Vagina (tissue), 2 donors: ENCODE measurements around the gene TXNL4A. TPM values are rescaled to one million over a fixed set of nuclear protein-coding genes. Genes with fewer than 3 reads are reported as not detected.

Experiments used
- DNase-seq, 2 donors: peaks; one replicate each; pipeline ENCODE4 v3.0.0-alpha.2; 2017; ENCODE audit errors: extremely low spot score in 2 of 2
- H3K27ac ChIP-seq: fragments of 200-600 bp; sonication (generic); one replicate; pipeline ENCODE4 v1.5.1; 2019
- H3K27me3 ChIP-seq: fragments of 200-600 bp; sonication (generic); one replicate; pipeline ENCODE4 v1.5.1; 2019
- H3K36me3 ChIP-seq, 2 donors: fragments of 200-600 bp; sonication (generic); one replicate each; pipeline ENCODE4 v1.5.1; 2017 to 2019
- H3K4me1 ChIP-seq: fragments of 200-600 bp; sonication (generic); one replicate; pipeline ENCODE4 v1.5.1; 2019
- H3K4me3 ChIP-seq, 2 donors: fragments of 200-600 bp; sonication (generic); 1 replicate in 1 of 2; 2 replicates in 1 of 2; pipeline ENCODE4 v1.5.1; 2016 to 2019
- H3K9me3 ChIP-seq: fragments of 200-600 bp; sonication (generic); one replicate; pipeline ENCODE4 v1.5.1; 2019
- CTCF ChIP-seq, 3 experiments: fragments of 450-650 bp in 2 of 3; fragments of 200-600 bp in 1 of 3; sonication (generic) in 1 of 3; IDR thresholded peaks; one replicate each; pipeline ENCODE4 v1.5.1; 2017 to 2019; ENCODE audit warnings: antibody characterized with exemption in 3 of 3, mild to moderate bottlenecking in 2 of 3, moderate library complexity in 2 of 3
- POLR2A ChIP-seq, 2 donors: fragments of 450-650 bp; IDR thresholded peaks; one replicate each; pipeline ENCODE4 v1.6.1; 2017; ENCODE audit warnings: antibody characterized with exemption in 2 of 2, mild to moderate bottlenecking in 2 of 2, moderate library complexity in 2 of 2
- POLR2AphosphoS5 ChIP-seq, 2 donors: sonication (generic); formaldehyde crosslinking; IDR thresholded peaks; one replicate each; pipeline ENCODE4 v1.9.0; 2017; ENCODE audit warnings: antibody characterized with exemption in 2 of 2, mild to moderate bottlenecking in 2 of 2, low read depth in 1 of 2; ENCODE audit not compliant: insufficient read depth in 1 of 2
- intact Hi-C: fragments of 100-400 bp; cut with DNase I; formaldehyde crosslinking; loops from one replicate; pipeline ENCODE4 v1.15.1; 2023
- total RNA-seq: library from RNA; depleted of rRNA; stranded (reverse); fragments of >200 nt; gene quantifications from one replicate; pipeline ENCODE4 v1.2.3, GENCODE V29; 2016

Gene TXNL4A
- total RNA-seq, 1 donor from 2014 or later, result 24.8 TPM

GRCh38 chr18:79934311-79935097, 53.9 kb downstream of the TXNL4A start:
- Histone ChIP-seq H3K27ac (no peak overlapping the region), H3K4me3 (no peak overlapping the region), H3K9me3 (peaks cover 24% of the 10 kb centered on the region), H3K4me1 (peaks cover 7% of the 10 kb centered on the region), H3K27me3 (no peaks in the 10 kb centered on the region), H3K36me3 (peaks cover 0 to 37% of the 10 kb centered on the region in 2 donors)
- DNase-seq, result no peak
- no peak for TF ChIP-seq CTCF (IDR thresholded peaks at IDR 0.05)
- TF ChIP-seq POLR2A (IDR thresholded peaks at IDR 0.05), result no peak
- intact Hi-C loops, result no loop called here

GRCh38 chr18:79933765-79934164, 54.6 kb downstream of the TXNL4A start:
- peaks cover 0 to 44% of the 10 kb centered on the region in 2 donors for H3K36me3 ChIP-seq
- peaks cover 31% of the 10 kb centered on the region for H3K9me3 ChIP-seq
- no peak for DNase-seq

GRCh38 chr18:79932907-79933306, 55.5 kb downstream of the TXNL4A start:
- no peak for DNase-seq
- Histone ChIP-seq H3K4me3 (no peak overlapping the region), H3K4me1 (no peaks in the 10 kb centered on the region), H3K36me3 (peaks cover 0 to 51% of the 10 kb centered on the region in 2 donors), H3K9me3 (peaks cover 32% of the 10 kb centered on the region), H3K27ac (no peak overlapping the region), H3K27me3 (no peaks in the 10 kb centered on the region)
- no peak for TF ChIP-seq CTCF (IDR thresholded peaks at IDR 0.05)
- TF ChIP-seq POLR2AphosphoS5 (IDR thresholded peaks at IDR 0.05; ENCODE audit: insufficient read depth in 1 of 2, low read depth in 1 of 2), result no peak
- no peak for TF ChIP-seq POLR2A (IDR thresholded peaks at IDR 0.05)
- intact Hi-C loops, result no loop called here

More at GRCh38 chr18:79933765-79934164, 54.6 kb downstream of the TXNL4A start:
- Histone ChIP-seq H3K27ac (no peak overlapping the region), H3K27me3 (no peaks in the 10 kb centered on the region), H3K4me1 (peaks cover 5% of the 10 kb centered on the region), H3K4me3 (no peak overlapping the region)
- no peak for TF ChIP-seq CTCF (IDR thresholded peaks at IDR 0.05)
- intact Hi-C loops, result no loop called here

GRCh38 chr18:79931475-79931874, 56.9 kb downstream of the TXNL4A start:
- H3K27me3 ChIP-seq, result no peaks in the 10 kb centered on the region
- H3K36me3 ChIP-seq, result peaks cover 0 to 49% of the 10 kb centered on the region in 2 donors
- peaks cover 32% of the 10 kb centered on the region for H3K9me3 ChIP-seq
- TF ChIP-seq POLR2A (IDR thresholded peaks at IDR 0.05) (no peak), CTCF (IDR thresholded peaks at IDR 0.05) (no peak), POLR2AphosphoS5 (IDR thresholded peaks at IDR 0.05; ENCODE audit: insufficient read depth in 1 of 2, low read depth in 1 of 2) (no peak)
- no peak overlapping the region for H3K4me3 ChIP-seq
- intact Hi-C loops, result no loop called here
- DNase-seq, result no peak
- H3K27ac ChIP-seq, result no peak overlapping the region
- H3K4me1 ChIP-seq, result no peaks in the 10 kb centered on the region

- TF ChIP-seq POLR2AphosphoS5 (IDR thresholded peaks at IDR 0.05; ENCODE audit: insufficient read depth in 1 of 2, low read depth in 1 of 2), result no peak
- TF ChIP-seq CTCF (IDR thresholded peaks at IDR 0.05), result no peak
- no peak for TF ChIP-seq POLR2A (IDR thresholded peaks at IDR 0.05)
- Histone ChIP-seq H3K27ac (no peak overlapping the region), H3K9me3 (peaks cover 32% of the 10 kb centered on the region), H3K27me3 (no peaks in the 10 kb centered on the region), H3K36me3 (peaks cover 0 to 41% of the 10 kb centered on the region in 2 donors), H3K4me1 (no peaks in the 10 kb centered on the region), H3K4me3 (no peak overlapping the region)
- DNase-seq, result no peak
- intact Hi-C loops, result no loop called here
These were observed 58.2 kb downstream of the TXNL4A start for GRCh38 chr18:79930020-79930642.
